Stimulated activated naive B cell treated with anti-CD40 and anti-IgM and Interleukin-4, amounts not matched to agents 10 μg/mL and 1 μg/mL and 100 μg/mL, for 72 hours (primary cell): ENCODE data around the gene FGFR3.
A peak's percentile ranks its signal among the peaks of the same experiment; 100 is the strongest.

Experiments
- ATAC-seq, 2 donors: fragments of 150-1000 bp; cut with Tn5 transposase; replicated peaks; 2 replicates each; pipeline ENCODE4 v1.10.0; 2021; ENCODE audit warnings: moderate library complexity in 1 of 2
- DNase-seq: peaks from one replicate; pipeline ENCODE4 v3.0.0; 2021
- H3K27ac Mint-ChIP-seq: one replicate; pipeline ENCODE4 v1.8.0; 2022; ENCODE audit warnings: mild to moderate bottlenecking, mixed read lengths
- H3K27me3 Mint-ChIP-seq, 2 donors: one replicate each; pipeline ENCODE4 v1.8.0; 2022; ENCODE audit warnings: mixed read lengths in 2 of 2
- H3K36me3 Mint-ChIP-seq, 2 donors: one replicate each; pipeline ENCODE4 v1.8.0; 2022; ENCODE audit warnings: mixed read lengths in 2 of 2, mild to moderate bottlenecking in 1 of 2
- H3K4me1 Mint-ChIP-seq, 2 donors: one replicate each; pipeline ENCODE4 v1.8.0; 2022; ENCODE audit warnings: mixed read lengths in 2 of 2, mild to moderate bottlenecking in 1 of 2
- H3K4me3 Mint-ChIP-seq, 2 donors: one replicate each; pipeline ENCODE4 v1.8.0; 2022; ENCODE audit warnings: mild to moderate bottlenecking in 2 of 2, mixed read lengths in 2 of 2, moderate library complexity in 1 of 2
- H3K9me3 Mint-ChIP-seq, 2 donors: one replicate each; pipeline ENCODE4 v1.8.0; 2022; ENCODE audit warnings: mixed read lengths in 2 of 2, mild to moderate bottlenecking in 1 of 2

Gene FGFR3

GRCh38 chr4:1783970-1784369 is 9.1 kb upstream of the FGFR3 start:
- H3K9me3 Mint-ChIP-seq: no peaks in the 10 kb centered on the region
- no peaks in the 10 kb centered on the region for H3K4me1 Mint-ChIP-seq
- DNase-seq: no peak
- H3K4me3 Mint-ChIP-seq: no peak overlapping the region
- no peaks in the 10 kb centered on the region for H3K36me3 Mint-ChIP-seq
- H3K27me3 Mint-ChIP-seq: peaks cover 0 to 7% of the 10 kb centered on the region in 2 donors
- ATAC-seq: no peak
- no peak overlapping the region for H3K27ac Mint-ChIP-seq

- Mint-ChIP-seq H3K4me1 (no peaks in the 10 kb centered on the region), H3K9me3 (no peaks in the 10 kb centered on the region), H3K27me3 (peaks cover 0 to 7% of the 10 kb centered on the region in 2 donors), H3K27ac (no peak overlapping the region), H3K36me3 (no peaks in the 10 kb centered on the region), H3K4me3 (no peak overlapping the region)
- DNase-seq (no peak), ATAC-seq (no peak)
These were observed 8.7 kb upstream of the FGFR3 start for GRCh38 chr4:1784395-1784788.

- Mint-ChIP-seq H3K27ac (no peak overlapping the region), H3K27me3 (peaks cover 0 to 7% of the 10 kb centered on the region in 2 donors)
- ATAC-seq: no peak
These were observed 8.1 kb upstream of the FGFR3 start for GRCh38 chr4:1784789-1785591.

GRCh38 chr4:1785592-1785991 is 7.5 kb upstream of the FGFR3 start:
- DNase-seq (no peak), ATAC-seq (no peak)
- no peaks in the 10 kb centered on the region for H3K36me3 Mint-ChIP-seq
- no peak overlapping the region for H3K4me3 Mint-ChIP-seq
- no peaks in the 10 kb centered on the region for H3K4me1 Mint-ChIP-seq
- H3K9me3 Mint-ChIP-seq: no peaks in the 10 kb centered on the region
- H3K27ac Mint-ChIP-seq: no peak overlapping the region
- H3K27me3 Mint-ChIP-seq: peaks cover 0 to 13% of the 10 kb centered on the region in 2 donors

More at GRCh38 chr4:1784789-1785591, 8.1 kb upstream of the FGFR3 start:
- Mint-ChIP-seq H3K4me1 (no peaks in the 10 kb centered on the region), H3K36me3 (no peaks in the 10 kb centered on the region), H3K9me3 (no peaks in the 10 kb centered on the region), H3K4me3 (no peak overlapping the region)
- no peak for DNase-seq

- H3K27me3 Mint-ChIP-seq: peaks cover 0 to 23% of the 10 kb centered on the region in 2 donors
- no peak overlapping the region for H3K4me3 Mint-ChIP-seq
- DNase-seq: no peak
- no peak overlapping the region for H3K27ac Mint-ChIP-seq
- ATAC-seq: no peak
- no peaks in the 10 kb centered on the region for H3K36me3 Mint-ChIP-seq
- H3K4me1 Mint-ChIP-seq: peaks cover 0 to 2% of the 10 kb centered on the region in 2 donors
- H3K9me3 Mint-ChIP-seq: no peaks in the 10 kb centered on the region
These were observed 6.3 kb upstream of the FGFR3 start for GRCh38 chr4:1786544-1787362.

- DNase-seq: no peak
- Mint-ChIP-seq H3K4me1 (peaks cover 0 to 2% of the 10 kb centered on the region in 2 donors), H3K9me3 (no peaks in the 10 kb centered on the region), H3K36me3 (no peaks in the 10 kb centered on the region), H3K4me3 (no peak overlapping the region), H3K27ac (no peak overlapping the region), H3K27me3 (peaks cover 0 to 26% of the 10 kb centered on the region in 2 donors)
- ATAC-seq: no peak
These were observed 5.5 kb upstream of the FGFR3 start for GRCh38 chr4:1787411-1788077.

- no peak overlapping the region for H3K27ac Mint-ChIP-seq
- H3K9me3 Mint-ChIP-seq: no peaks in the 10 kb centered on the region
- DNase-seq: no peak
- ATAC-seq: no peak
- H3K4me1 Mint-ChIP-seq: peaks cover 0 to 2% of the 10 kb centered on the region in 2 donors
- no peak overlapping the region for H3K4me3 Mint-ChIP-seq
- no peaks in the 10 kb centered on the region for H3K36me3 Mint-ChIP-seq
- H3K27me3 Mint-ChIP-seq: peaks cover 0 to 23% of the 10 kb centered on the region in 2 donors
These were observed 4.7 kb upstream of the FGFR3 start for GRCh38 chr4:1788254-1788973.

- Mint-ChIP-seq H3K27me3 (peaks cover 0 to 19% of the 10 kb centered on the region in 2 donors), H3K4me3 (no peak overlapping the region), H3K36me3 (no peaks in the 10 kb centered on the region), H3K27ac (no peak overlapping the region), H3K9me3 (no peaks in the 10 kb centered on the region), H3K4me1 (peaks cover 0 to 2% of the 10 kb centered on the region in 2 donors)
- ATAC-seq: no peak
- DNase-seq: no peak
These were observed 3.5 kb upstream of the FGFR3 start for GRCh38 chr4:1789552-1789951.

GRCh38 chr4:1790005-1790404 is 3.1 kb upstream of the FGFR3 start:
- Mint-ChIP-seq H3K4me3 (no peak overlapping the region), H3K36me3 (no peaks in the 10 kb centered on the region), H3K27ac (no peak overlapping the region), H3K27me3 (peaks cover 0 to 19% of the 10 kb centered on the region in 2 donors), H3K9me3 (no peaks in the 10 kb centered on the region), H3K4me1 (peaks cover 0 to 2% of the 10 kb centered on the region in 2 donors)
- ATAC-seq (no peak), DNase-seq (no peak)

GRCh38 chr4:1792158-1792831 is 798 bp upstream of the FGFR3 start:
- H3K4me1 Mint-ChIP-seq: peaks cover 6 to 9% of the 10 kb centered on the region in 2 donors
- H3K36me3 Mint-ChIP-seq: no peaks in the 10 kb centered on the region
- DNase-seq (no peak), ATAC-seq (peak in 1 of 2 donors; percentile 4)
- H3K27ac Mint-ChIP-seq: no peak overlapping the region
- no peaks in the 10 kb centered on the region for H3K9me3 Mint-ChIP-seq
- peak overlapping the region in 1 of 2 donors; percentile 22 for H3K4me3 Mint-ChIP-seq
- peaks cover 12 to 33% of the 10 kb centered on the region in 2 donors for H3K27me3 Mint-ChIP-seq

- Mint-ChIP-seq H3K9me3 (no peaks in the 10 kb centered on the region), H3K36me3 (no peaks in the 10 kb centered on the region), H3K4me3 (no peak overlapping the region), H3K4me1 (peaks cover 6 to 9% of the 10 kb centered on the region in 2 donors), H3K27ac (no peak overlapping the region), H3K27me3 (peaks cover 14 to 44% of the 10 kb centered on the region in 2 donors)
- DNase-seq (no peak), ATAC-seq (peak; percentile 45 to 54)
These were observed 375 bp downstream of the FGFR3 start for GRCh38 chr4:1793496-1793840.

GRCh38 chr4:1793940-1794808 is 1.1 kb downstream of the FGFR3 start:
- Mint-ChIP-seq H3K36me3 (no peaks in the 10 kb centered on the region), H3K27me3 (peaks cover 19 to 51% of the 10 kb centered on the region in 2 donors), H3K9me3 (no peaks in the 10 kb centered on the region), H3K4me3 (peak overlapping the region in 1 of 2 donors; percentile 3), H3K27ac (no peak overlapping the region), H3K4me1 (peaks cover 6 to 9% of the 10 kb centered on the region in 2 donors)
- DNase-seq (no peak), ATAC-seq (peak in 1 of 2 donors; percentile 8)
